SK-N-SH (cell line): ENCODE data around the gene PRPF18. TPM values are rescaled to one million over a fixed set of nuclear protein-coding genes. Genes with fewer than 3 reads are reported as not detected.

Experiments
- CTCF ChIA-PET: fragments of 300-600, 350-600 bp; formaldehyde crosslinking; extraction: SDS; loops from one replicate; lab custom pipeline; 2021; lab: Yijun Ruan, JAX
- POLR2A ChIA-PET: fragments of 350-600 bp; sonication (Branson Sonifier 250); formaldehyde crosslinking; extraction: SDS; loops from one replicate; lab custom pipeline; 2020; ENCODE audit warnings: antibody characterized with exemption, inconsistent platforms; lab: Yijun Ruan, JAX
- DNase-seq: peaks from one replicate; pipeline ENCODE4 v3.0.0; 2012
- H2AFZ ChIP-seq: fragments of 200-600 bp; sonication (generic); 2 replicates; pipeline ENCODE4 v1.8.1; 2016; ENCODE audit warnings: antibody characterized with exemption, mild to moderate bottlenecking, low read depth
- H3F3A ChIP-seq: fragments of 200-600 bp; sonication (generic); replicated peaks from 2 replicates; pipeline ENCODE3; 2016; ENCODE audit warnings: antibody characterized with exemption, mild to moderate bottlenecking; ENCODE audit not compliant: insufficient read depth
- H3K27ac ChIP-seq, 2 experiments: fragments of 200-500 bp in 1 of 2; fragments of 200-600 bp in 1 of 2; sonication (Bioruptor generic) in 1 of 2; sonication (generic), shearing (Covaris generic) in 1 of 2; 2 replicates each; pipeline versions ENCODE4 v1.5.1 to v1.6.1; 2014 to 2016; ENCODE audit warnings: low read depth in 2 of 2, inconsistent platforms in 1 of 2, low read length in 1 of 2, mild to moderate bottlenecking in 1 of 2, mixed read lengths in 1 of 2
- H3K27me3 ChIP-seq: fragments of 200-600 bp; sonication (generic), shearing (Covaris generic); 2 replicates; pipeline ENCODE4 v1.6.1; 2016; ENCODE audit warnings: mixed run types; ENCODE audit not compliant: insufficient read depth
- H3K36me3 ChIP-seq, 2 experiments: fragments of 200-500 bp in 1 of 2; fragments of 200-600 bp in 1 of 2; sonication (Bioruptor generic) in 1 of 2; sonication (generic) in 1 of 2; replicated peaks in 1 of 2; 2 replicates each; pipeline versions ENCODE3 to v1.5.1; 2014 to 2016; ENCODE audit warnings: low read length in 1 of 2, mild to moderate bottlenecking in 1 of 2; ENCODE audit not compliant: insufficient read depth in 2 of 2, control insufficient read depth in 1 of 2
- H3K4me1 ChIP-seq, 2 experiments: fragments of 200-500 bp in 1 of 2; fragments of 200-600 bp in 1 of 2; sonication (Bioruptor generic) in 1 of 2; sonication (generic), shearing (Covaris generic) in 1 of 2; 2 replicates each; pipeline versions ENCODE4 v1.5.1 to v1.6.1; 2014 to 2016; ENCODE audit warnings: low read depth in 1 of 2, low read length in 1 of 2, mixed run types in 1 of 2; ENCODE audit not compliant: insufficient read depth in 2 of 2, control insufficient read depth in 1 of 2
- H3K4me2 ChIP-seq: fragments of 200-600 bp; sonication (generic), shearing (Covaris generic); 2 replicates; pipeline ENCODE4 v1.6.1; 2017; ENCODE audit warnings: mixed run types
- H3K4me3 ChIP-seq, 2 experiments: fragments of 200-500 bp in 1 of 2; fragments of 200-600 bp in 1 of 2; sonication (Bioruptor generic) in 1 of 2; sonication (generic), shearing (Covaris generic) in 1 of 2; 2 replicates each; pipeline versions ENCODE4 v1.5.1 to v1.8.1; 2014 to 2016; ENCODE audit warnings: low read depth in 2 of 2, inconsistent platforms in 1 of 2, low read length in 1 of 2, mild to moderate bottlenecking in 1 of 2, mixed read lengths in 1 of 2, moderate library complexity in 1 of 2
- H3K79me2 ChIP-seq: fragments of 200-600 bp; sonication (generic); 2 replicates; pipeline ENCODE4 v1.8.1; 2017; ENCODE audit warnings: mild to moderate bottlenecking; ENCODE audit not compliant: insufficient read depth
- H3K9ac ChIP-seq: fragments of 200-600 bp; sonication (generic); 2 replicates; pipeline ENCODE4 v1.6.1; 2017; ENCODE audit warnings: mixed run types
- H3K9me2 ChIP-seq: fragments of 200-600 bp; sonication (generic); 2 replicates; pipeline ENCODE4 v1.6.1; 2017; ENCODE audit warnings: mixed run types
- H3K9me3 ChIP-seq: fragments of 200-600 bp; sonication (generic); 2 replicates; pipeline ENCODE4 v1.6.1; 2017; ENCODE audit warnings: mixed run types, mild to moderate bottlenecking, moderate library complexity
- H4K20me1 ChIP-seq: fragments of 200-600 bp; sonication (generic); 2 replicates; pipeline ENCODE4 v1.6.1; 2017; ENCODE audit warnings: mild to moderate bottlenecking, mixed run types; ENCODE audit not compliant: insufficient read depth
- EP300 ChIP-seq, 2 experiments: IDR thresholded peaks; 2 replicates each; pipeline versions ENCODE4 v1.4.0 to v1.6.1; 2012; ENCODE audit warnings: borderline replicate concordance in 1 of 2, low read depth in 1 of 2, low read length in 1 of 2
- EZH2phosphoT487 ChIP-seq: fragments of 200-600 bp; sonication (generic); IDR thresholded peaks from 2 replicates; pipeline ENCODE4 v1.6.1; 2017; ENCODE audit warnings: low read depth, mixed run types, mild to moderate bottlenecking, antibody characterized with exemption, moderate library complexity, borderline replicate concordance
- FOXJ3 ChIP-seq: sonication (generic); formaldehyde crosslinking; IDR thresholded peaks from 2 replicates; pipeline ENCODE4 v1.5.1; 2020; ENCODE audit warnings: mild to moderate bottlenecking, missing genetic modification reagents
- FOXM1 ChIP-seq: IDR thresholded peaks from 2 replicates; pipeline ENCODE4 v1.4.0; 2012; ENCODE audit warnings: low read depth, mild to moderate bottlenecking
- GABPA ChIP-seq: IDR thresholded peaks from 2 replicates; pipeline ENCODE4 v1.4.0; 2012; ENCODE audit warnings: low read depth, mild to moderate bottlenecking
- JUND ChIP-seq: IDR thresholded peaks from 2 replicates; pipeline ENCODE4 v1.4.0; 2012
- NRF1 ChIP-seq: IDR thresholded peaks from 2 replicates; pipeline ENCODE4 v1.6.1; 2012; ENCODE audit warnings: low read depth, mild to moderate bottlenecking, low read length
- RAD21 ChIP-seq: IDR thresholded peaks from 2 replicates; pipeline ENCODE4 v1.6.1; 2012; ENCODE audit warnings: mild to moderate bottlenecking, low read length
- RFX5 ChIP-seq: IDR thresholded peaks from 2 replicates; pipeline ENCODE4 v1.6.1; 2012; ENCODE audit warnings: mild to moderate bottlenecking, improper control_type of control experiment, low read length
- SMC3 ChIP-seq: IDR thresholded peaks from 2 replicates; pipeline ENCODE4 v1.6.1; 2012; ENCODE audit warnings: low read depth, low read length, improper control_type of control experiment
- YY1 ChIP-seq: IDR thresholded peaks from 2 replicates; pipeline ENCODE4 v1.4.0; 2012; ENCODE audit warnings: low read depth, mild to moderate bottlenecking
- WGBS: methylation state at CpG from one replicate; pipeline ENCODE4 v1.1.6; 2017; ENCODE audit warnings: low lambda C conversion rate; 5-methylcytosine and 5-hydroxymethylcytosine counted together
- polyA plus RNA-seq, 3 experiments: library from polyadenylated mRNA; depleted of rRNA; stranded (reverse); fragments of >200 nt; gene quantifications; 2 replicates each; pipeline ENCODE4 v1.2.3, GENCODE V29; 2012
- TF ChIP-seq, protein P1 (sequence below): fragments of 200-600 bp; sonication (generic); IDR thresholded peaks from 2 replicates; pipeline ENCODE4 v1.6.1; 2017; ENCODE audit warnings: antibody characterized with exemption, mild to moderate bottlenecking, moderate library complexity
- TF ChIP-seq, protein P2 (sequence below): IDR thresholded peaks from 2 replicates; pipeline ENCODE4; 2012
- TF ChIP-seq, protein P3 (sequence below): IDR thresholded peaks from 2 replicates; pipeline ENCODE4 v1.6.1; 2012; ENCODE audit warnings: mild to moderate bottlenecking, low read depth, low read length, moderate library complexity
- TF ChIP-seq, protein P4 (sequence below): IDR thresholded peaks from 2 replicates; pipeline ENCODE4 v1.4.0; 2012; ENCODE audit warnings: low read depth

Gene PRPF18
- polyA plus RNA-seq, 1 of the 3 experiments (the other 2 are of a cell fraction) = 12.1 TPM

DNA sequence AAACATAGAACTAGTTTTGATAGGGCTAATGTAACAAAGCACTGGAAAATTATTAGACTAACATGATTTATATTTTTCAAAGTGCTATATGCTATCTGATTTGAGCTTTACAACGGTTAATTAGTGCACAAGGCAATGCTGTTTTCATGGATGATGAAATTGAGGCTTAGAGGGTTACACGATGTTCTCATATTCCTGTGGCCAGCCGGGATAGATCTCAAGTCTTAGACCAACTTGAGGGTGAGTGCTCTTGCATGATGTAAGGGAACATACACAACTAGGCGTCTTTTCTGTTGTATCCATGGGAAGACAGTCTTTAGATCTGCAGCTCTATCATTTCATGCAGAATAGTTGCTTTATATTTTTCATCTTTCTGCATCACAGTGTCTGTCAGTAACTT, 4.1 kb downstream of the PRPF18 start:
- ChIA-PET POLR2A (no interaction called here), CTCF (interaction anchor here (0.5 to 1.1 kb wide), 2 partner anchors 140 to 219 kb away, joined by 3 read pairs; no protein-coding TSS in a partner anchor)
- no peak overlapping the region for H2AFZ ChIP-seq
- H3K79me2 ChIP-seq = peaks cover 83% of the 10 kb centered on the region
- H3K27ac ChIP-seq = no peak overlapping the region
- no peak overlapping the region for H3K9ac ChIP-seq
- H3F3A ChIP-seq = peaks cover 4% of the 10 kb centered on the region
- TF ChIP-seq, protein P1, sequence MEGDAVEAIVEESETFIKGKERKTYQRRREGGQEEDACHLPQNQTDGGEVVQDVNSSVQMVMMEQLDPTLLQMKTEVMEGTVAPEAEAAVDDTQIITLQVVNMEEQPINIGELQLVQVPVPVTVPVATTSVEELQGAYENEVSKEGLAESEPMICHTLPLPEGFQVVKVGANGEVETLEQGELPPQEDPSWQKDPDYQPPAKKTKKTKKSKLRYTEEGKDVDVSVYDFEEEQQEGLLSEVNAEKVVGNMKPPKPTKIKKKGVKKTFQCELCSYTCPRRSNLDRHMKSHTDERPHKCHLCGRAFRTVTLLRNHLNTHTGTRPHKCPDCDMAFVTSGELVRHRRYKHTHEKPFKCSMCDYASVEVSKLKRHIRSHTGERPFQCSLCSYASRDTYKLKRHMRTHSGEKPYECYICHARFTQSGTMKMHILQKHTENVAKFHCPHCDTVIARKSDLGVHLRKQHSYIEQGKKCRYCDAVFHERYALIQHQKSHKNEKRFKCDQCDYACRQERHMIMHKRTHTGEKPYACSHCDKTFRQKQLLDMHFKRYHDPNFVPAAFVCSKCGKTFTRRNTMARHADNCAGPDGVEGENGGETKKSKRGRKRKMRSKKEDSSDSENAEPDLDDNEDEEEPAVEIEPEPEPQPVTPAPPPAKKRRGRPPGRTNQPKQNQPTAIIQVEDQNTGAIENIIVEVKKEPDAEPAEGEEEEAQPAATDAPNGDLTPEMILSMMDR = no peak
- TF ChIP-seq RAD21 (no peak), GABPA (no peak), FOXM1 (no peak), YY1 (no peak), NRF1 (no peak), JUND (no peak), SMC3 (no peak), EZH2phosphoT487 (no peak), FOXJ3 (CRISPR knock-in tag) (no peak), EP300 (IDR thresholded peaks at IDR 0.05; ENCODE audit: borderline replicate concordance in 1 of 2, low read depth in 1 of 2, low read length in 1 of 2) (no peak), RFX5 (no peak)
- TF ChIP-seq, protein P2, sequence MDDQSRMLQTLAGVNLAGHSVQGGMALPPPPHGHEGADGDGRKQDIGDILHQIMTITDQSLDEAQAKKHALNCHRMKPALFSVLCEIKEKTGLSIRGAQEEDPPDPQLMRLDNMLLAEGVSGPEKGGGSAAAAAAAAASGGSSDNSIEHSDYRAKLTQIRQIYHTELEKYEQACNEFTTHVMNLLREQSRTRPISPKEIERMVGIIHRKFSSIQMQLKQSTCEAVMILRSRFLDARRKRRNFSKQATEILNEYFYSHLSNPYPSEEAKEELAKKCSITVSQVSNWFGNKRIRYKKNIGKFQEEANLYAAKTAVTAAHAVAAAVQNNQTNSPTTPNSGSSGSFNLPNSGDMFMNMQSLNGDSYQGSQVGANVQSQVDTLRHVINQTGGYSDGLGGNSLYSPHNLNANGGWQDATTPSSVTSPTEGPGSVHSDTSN = no peak
- TF ChIP-seq, protein P3, sequence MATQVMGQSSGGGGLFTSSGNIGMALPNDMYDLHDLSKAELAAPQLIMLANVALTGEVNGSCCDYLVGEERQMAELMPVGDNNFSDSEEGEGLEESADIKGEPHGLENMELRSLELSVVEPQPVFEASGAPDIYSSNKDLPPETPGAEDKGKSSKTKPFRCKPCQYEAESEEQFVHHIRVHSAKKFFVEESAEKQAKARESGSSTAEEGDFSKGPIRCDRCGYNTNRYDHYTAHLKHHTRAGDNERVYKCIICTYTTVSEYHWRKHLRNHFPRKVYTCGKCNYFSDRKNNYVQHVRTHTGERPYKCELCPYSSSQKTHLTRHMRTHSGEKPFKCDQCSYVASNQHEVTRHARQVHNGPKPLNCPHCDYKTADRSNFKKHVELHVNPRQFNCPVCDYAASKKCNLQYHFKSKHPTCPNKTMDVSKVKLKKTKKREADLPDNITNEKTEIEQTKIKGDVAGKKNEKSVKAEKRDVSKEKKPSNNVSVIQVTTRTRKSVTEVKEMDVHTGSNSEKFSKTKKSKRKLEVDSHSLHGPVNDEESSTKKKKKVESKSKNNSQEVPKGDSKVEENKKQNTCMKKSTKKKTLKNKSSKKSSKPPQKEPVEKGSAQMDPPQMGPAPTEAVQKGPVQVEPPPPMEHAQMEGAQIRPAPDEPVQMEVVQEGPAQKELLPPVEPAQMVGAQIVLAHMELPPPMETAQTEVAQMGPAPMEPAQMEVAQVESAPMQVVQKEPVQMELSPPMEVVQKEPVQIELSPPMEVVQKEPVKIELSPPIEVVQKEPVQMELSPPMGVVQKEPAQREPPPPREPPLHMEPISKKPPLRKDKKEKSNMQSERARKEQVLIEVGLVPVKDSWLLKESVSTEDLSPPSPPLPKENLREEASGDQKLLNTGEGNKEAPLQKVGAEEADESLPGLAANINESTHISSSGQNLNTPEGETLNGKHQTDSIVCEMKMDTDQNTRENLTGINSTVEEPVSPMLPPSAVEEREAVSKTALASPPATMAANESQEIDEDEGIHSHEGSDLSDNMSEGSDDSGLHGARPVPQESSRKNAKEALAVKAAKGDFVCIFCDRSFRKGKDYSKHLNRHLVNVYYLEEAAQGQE = no peak
- TF ChIP-seq, protein P4, sequence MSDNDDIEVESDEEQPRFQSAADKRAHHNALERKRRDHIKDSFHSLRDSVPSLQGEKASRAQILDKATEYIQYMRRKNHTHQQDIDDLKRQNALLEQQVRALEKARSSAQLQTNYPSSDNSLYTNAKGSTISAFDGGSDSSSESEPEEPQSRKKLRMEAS = no peak
- no peak for DNase-seq
- H3K9me2 ChIP-seq = no peaks in the 10 kb centered on the region
- H3K36me3 ChIP-seq = peaks cover 13 to 49% of the 10 kb centered on the region in 2 experiments
- H3K4me1 ChIP-seq = peaks cover 0 to 8% of the 10 kb centered on the region in 2 experiments; a peak in 2 of 4 replicates
- H3K27me3 ChIP-seq = no peaks in the 10 kb centered on the region
- no peak overlapping the region for H3K4me3 ChIP-seq
- no peaks in the 10 kb centered on the region for H3K9me3 ChIP-seq
- WGBS = 90% methylated on average over 4 of the region's 4 CpGs
- no peak overlapping the region for H3K4me2 ChIP-seq
- H4K20me1 ChIP-seq = no peaks in the 10 kb centered on the region
